HG03103 (cell line): ENCODE measurements around the gene KASH5.

Source experiments
- ATAC-seq: cut with Tn5 transposase; IDR thresholded peaks from one replicate; pipeline ENCODE4 v1.9.1; 2021; ENCODE audit warnings: low read depth; ENCODE audit not compliant: unreplicated experiment

The KASH5 gene

GRCh38 chr19:49395581-49396407 lies 7.7 kb downstream of the KASH5 start:
- ATAC-seq, result no peak

GRCh38 chr19:49396738-49397505 lies 8.9 kb downstream of the KASH5 start:
- ATAC-seq, result no peak

GRCh38 chr19:49398001-49398615 lies 10.1 kb downstream of the KASH5 start:
- no peak for ATAC-seq

- ATAC-seq, result no peak
Measured at GRCh38 chr19:49398931-49399330, 10.9 kb downstream of the KASH5 start.

- no peak for ATAC-seq
Measured at GRCh38 chr19:49400029-49400428, 12.0 kb downstream of the KASH5 start.

- ATAC-seq, result no peak
Measured at GRCh38 chr19:49403404-49404187, 15.5 kb downstream of the KASH5 start.

- no peak for ATAC-seq
Measured at GRCh38 chr19:49407079-49407478, 19.0 kb downstream of the KASH5 start.

GRCh38 chr19:49407482-49408015 lies 19.5 kb downstream of the KASH5 start:
- ATAC-seq, result no peak

GRCh38 chr19:49408816-49409440 lies 20.9 kb downstream of the KASH5 start:
- no peak for ATAC-seq

- no peak for ATAC-seq
Measured at GRCh38 chr19:49409441-49410029, 21.5 kb downstream of the KASH5 start.

- no peak for ATAC-seq
Measured at GRCh38 chr19:49411681-49412326, 23.8 kb downstream of the KASH5 start.

GRCh38 chr19:49413348-49413747 lies 25.3 kb downstream of the KASH5 start:
- no peak for ATAC-seq

- ATAC-seq, result no peak
Measured at GRCh38 chr19:49414256-49414655, 26.2 kb downstream of the KASH5 start.

- ATAC-seq, result no peak
Measured at GRCh38 chr19:49415102-49415809, 27.2 kb downstream of the KASH5 start.

GRCh38 chr19:49415810-49416200 lies 27.8 kb downstream of the KASH5 start:
- no peak for ATAC-seq

- ATAC-seq, result no peak
Measured at GRCh38 chr19:49417088-49417487, 29.0 kb downstream of the KASH5 start.

- no peak for ATAC-seq
Measured at GRCh38 chr19:49418511-49418910, 30.5 kb downstream of the KASH5 start.

- ATAC-seq, result no peak
Measured at GRCh38 chr19:49419173-49419572, 31.1 kb downstream of the KASH5 start.
